COLO668 (cell line): ENCODE measurements around the gene PTPRA.
A peak's percentile ranks its signal among the peaks of the same experiment; 100 is the strongest.
"Not testable (repeated sequence)": the region's sequence is repeated elsewhere in the genome, so short reads cannot be mapped to it uniquely, and the experiment has no call there.

Experiments
- DNase-seq: peaks from one replicate; lab custom pipeline; 2025; ENCODE audit not compliant: unreplicated experiment; lab: John Stamatoyannopoulos, UW

Gene PTPRA

GRCh38 chr20:2883726-2884637 lies 10.7 kb downstream of the PTPRA start:
- DNase-seq: no peak

GRCh38 chr20:2887715-2888114 lies 14.4 kb downstream of the PTPRA start:
- no peak for DNase-seq

- no peak for DNase-seq
Observed at GRCh38 chr20:2888224-2888955, 15.1 kb downstream of the PTPRA start.

- DNase-seq: no peak
Observed at GRCh38 chr20:2889209-2889608, 15.9 kb downstream of the PTPRA start.

- no peak for DNase-seq
Observed at GRCh38 chr20:2889797-2890196, 16.5 kb downstream of the PTPRA start.

- DNase-seq: no peak
Observed at GRCh38 chr20:2890742-2891141, 17.5 kb downstream of the PTPRA start.

- DNase-seq: no peak
Observed at GRCh38 chr20:2891343-2891742, 18.1 kb downstream of the PTPRA start.

- DNase-seq: no peak
Observed at GRCh38 chr20:2892376-2892775, 19.1 kb downstream of the PTPRA start.

GRCh38 chr20:2894221-2894620 lies 20.9 kb downstream of the PTPRA start:
- DNase-seq: no peak

- DNase-seq: not testable (repeated sequence)
Observed at GRCh38 chr20:2895154-2895553, 21.9 kb downstream of the PTPRA start.

GRCh38 chr20:2899243-2899642 lies 26.0 kb downstream of the PTPRA start:
- DNase-seq: no peak

- DNase-seq: no peak
Observed at GRCh38 chr20:2900845-2901592, 27.7 kb downstream of the PTPRA start.

GRCh38 chr20:2902291-2902690 lies 29.0 kb downstream of the PTPRA start:
- DNase-seq: no peak

- no peak for DNase-seq
Observed at GRCh38 chr20:2902818-2903217, 29.5 kb downstream of the PTPRA start.

GRCh38 chr20:2903686-2904085 lies 30.4 kb downstream of the PTPRA start:
- DNase-seq: no peak

- no peak for DNase-seq
Observed at GRCh38 chr20:2907519-2907918, 34.2 kb downstream of the PTPRA start.

- DNase-seq: no peak
Observed at GRCh38 chr20:2909953-2910352, 36.7 kb downstream of the PTPRA start.

- no peak for DNase-seq
Observed at GRCh38 chr20:2911200-2911599, 37.9 kb downstream of the PTPRA start.

- DNase-seq: peak; percentile 13
Observed at GRCh38 chr20:2914160-2914559, 40.9 kb downstream of the PTPRA start.

GRCh38 chr20:2917266-2917665 lies 44.0 kb downstream of the PTPRA start:
- no peak for DNase-seq
